Gastroesophageal sphincter (tissue), 4 donors: ENCODE measurements around the gene HIGD1A. TPM values are rescaled to one million over a fixed set of nuclear protein-coding genes. Genes with fewer than 3 reads are reported as not detected.

ENCODE experiments used
- ATAC-seq: fragments of 150-250 bp; one replicate; pipeline ENCODE4 v1.9.1; 2016; ENCODE audit warnings: mild to moderate bottlenecking, moderate library complexity
- H3K27ac ChIP-seq, 4 donors: fragments of 200-600 bp; sonication (generic) in 3 of 4; 1 replicate in 3 of 4; 2 replicates in 1 of 4; pipeline ENCODE4 v1.5.1; 2016 to 2019
- H3K27me3 ChIP-seq: fragments of 200-600 bp; sonication (generic); one replicate; pipeline ENCODE4 v1.5.1; 2019
- H3K36me3 ChIP-seq, 2 donors: fragments of 200-600 bp; sonication (generic); one replicate each; pipeline ENCODE4 v1.5.1; 2019; ENCODE audit warnings: control low read depth in 1 of 2
- H3K4me1 ChIP-seq, 3 donors: fragments of 200-600 bp; sonication (generic); 1 replicate in 2 of 3; 2 replicates in 1 of 3; pipeline ENCODE4 v1.5.1; 2016 to 2019; ENCODE audit warnings: control low read depth in 2 of 3
- H3K4me3 ChIP-seq, 2 donors: fragments of 200-600 bp; sonication (generic); one replicate each; pipeline ENCODE4 v1.5.1; 2019; ENCODE audit warnings: mild to moderate bottlenecking in 1 of 2, moderate library complexity in 1 of 2
- H3K9me3 ChIP-seq, 3 donors: fragments of 200-600 bp; sonication (generic); one replicate each; pipeline ENCODE4 v1.5.1; 2017 to 2019; ENCODE audit warnings: control low read depth in 2 of 3
- CTCF ChIP-seq, 4 experiments: fragments of 200-600 bp in 2 of 4; fragments of 450-650 bp in 2 of 4; sonication (generic) in 1 of 4; IDR thresholded peaks; one replicate each; pipeline ENCODE4 v1.5.1; 2017 to 2019; ENCODE audit warnings: antibody characterized with exemption in 4 of 4, mild to moderate bottlenecking in 2 of 4, moderate library complexity in 2 of 4
- EP300 ChIP-seq: sonication (generic); formaldehyde crosslinking; IDR thresholded peaks from one replicate; pipeline ENCODE4 v1.6.1; 2017; ENCODE audit warnings: antibody characterized with exemption, mild to moderate bottlenecking
- POLR2A ChIP-seq, 2 donors: fragments of 450-650 bp; IDR thresholded peaks; one replicate each; pipeline ENCODE4 v1.6.1; 2017; ENCODE audit warnings: antibody characterized with exemption in 2 of 2, mild to moderate bottlenecking in 2 of 2, moderate library complexity in 1 of 2
- POLR2AphosphoS5 ChIP-seq: sonication (generic); formaldehyde crosslinking; IDR thresholded peaks from one replicate; pipeline ENCODE4 v1.6.1; 2017; ENCODE audit warnings: antibody characterized with exemption
- WGBS, 2 donors: methylation state at CpG; one replicate each; pipeline ENCODE4 v1.1.5; 2018; ENCODE audit warnings: low coverage in 1 of 2; 5-methylcytosine and 5-hydroxymethylcytosine counted together
- total RNA-seq, 4 donors: library from RNA; depleted of rRNA; stranded (reverse); fragments of >200 nt; gene quantifications; one replicate each; pipeline ENCODE4 v1.1.0, GENCODE V29; 2016

Gene HIGD1A
- total RNA-seq, 4 donors from 2014 or later, result 173 to 657 (median 393) TPM

- WGBS, 2 donors, result 85 to 89% methylated on average over 2 to 3 of the region's 6 CpGs
- Histone ChIP-seq H3K27ac (peak overlapping the region in 3 of 4 donors; percentile 14 to 42 (median 20)), H3K9me3 (no peaks in the 10 kb centered on the region), H3K36me3 (no peaks in the 10 kb centered on the region), H3K4me1 (peaks cover 3 to 38% (median 23%) of the 10 kb centered on the region in 3 donors), H3K27me3 (no peaks in the 10 kb centered on the region), H3K4me3 (peak overlapping the region in 1 of 2 donors; percentile 7)
- TF ChIP-seq POLR2AphosphoS5 (no peak), CTCF (IDR thresholded peaks at IDR 0.05) (no peak), POLR2A (IDR thresholded peaks at IDR 0.05) (no peak), EP300 (no peak)
- ATAC-seq, result no peak
Measured at GRCh38 chr3:42851228-42851834, 47.0 kb upstream of the HIGD1A start.

GRCh38 chr3:42850263-42850662, 46.0 kb upstream of the HIGD1A start:
- WGBS, 2 donors, result 100% methylated on average over 1 of the region's 3 CpGs; no CpG with 5 or more reads in 1 of the 2 donors
- no peaks in the 10 kb centered on the region for H3K9me3 ChIP-seq
- no peak for ATAC-seq
- H3K27me3 ChIP-seq, result no peaks in the 10 kb centered on the region
- H3K4me3 ChIP-seq, result no peak overlapping the region
- peak overlapping the region in 2 of 4 donors; percentile 20 to 32 for H3K27ac ChIP-seq
- H3K36me3 ChIP-seq, result no peaks in the 10 kb centered on the region
- TF ChIP-seq CTCF (IDR thresholded peaks at IDR 0.05), result no peak
- no peak for TF ChIP-seq POLR2AphosphoS5
- no peak for TF ChIP-seq POLR2A (IDR thresholded peaks at IDR 0.05)
- TF ChIP-seq EP300, result no peak
- peaks cover 6 to 49% (median 28%) of the 10 kb centered on the region in 3 donors for H3K4me1 ChIP-seq

GRCh38 chr3:42849017-42849416, 44.7 kb upstream of the HIGD1A start:
- Histone ChIP-seq H3K27me3 (no peaks in the 10 kb centered on the region), H3K36me3 (no peaks in the 10 kb centered on the region), H3K9me3 (no peaks in the 10 kb centered on the region), H3K4me1 (peaks cover 13 to 61% (median 28%) of the 10 kb centered on the region in 3 donors), H3K27ac (no peak overlapping the region), H3K4me3 (no peak overlapping the region)
- TF ChIP-seq POLR2A (IDR thresholded peaks at IDR 0.05) (no peak), CTCF (IDR thresholded peaks at IDR 0.05) (no peak), EP300 (no peak), POLR2AphosphoS5 (no peak)
- WGBS, 2 donors, result 89% methylated on average over 5 of the region's 7 CpGs; no CpG with 5 or more reads in 1 of the 2 donors
- ATAC-seq, result no peak

- ATAC-seq, result peak; percentile 28
- Histone ChIP-seq H3K4me1 (peaks cover 24 to 71% (median 35%) of the 10 kb centered on the region in 3 donors), H3K9me3 (no peaks in the 10 kb centered on the region), H3K4me3 (no peak overlapping the region), H3K27ac (peak overlapping the region in 3 of 4 donors; percentile 70 to 79 (median 77)), H3K27me3 (no peaks in the 10 kb centered on the region), H3K36me3 (no peaks in the 10 kb centered on the region)
- WGBS, 2 donors, result 63 to 65% methylated on average over 2 of the region's 4 CpGs
- no peak for TF ChIP-seq POLR2A (IDR thresholded peaks at IDR 0.05)
- TF ChIP-seq POLR2AphosphoS5, result no peak
- TF ChIP-seq CTCF (IDR thresholded peaks at IDR 0.05), result no peak
- TF ChIP-seq EP300, result no peak
Measured at GRCh38 chr3:42847731-42848130, 43.4 kb upstream of the HIGD1A start.
